GM12878 (cell line): ENCODE measurements around the gene MSANTD2. TPM values are rescaled to one million over a fixed set of nuclear protein-coding genes. Genes with fewer than 3 reads are reported as not detected.

Experiments
- PML ChIP-seq: IDR thresholded peaks from 2 replicates; pipeline ENCODE4 v1.6.1; 2012; ENCODE audit warnings: low read length, inconsistent platforms
- RBBP5 ChIP-seq: fragments of 200-600 bp; sonication (generic); conservative IDR thresholded peaks from 2 replicates; pipeline ENCODE4 v1.6.1; 2016
- ZNF384 ChIP-seq: IDR thresholded peaks from 2 replicates; pipeline ENCODE4 v1.6.1; 2012; ENCODE audit warnings: low read depth, mild to moderate bottlenecking, low read length, improper control_type of control experiment, borderline replicate concordance
- polyA plus RNA-seq, 11 experiments: library from polyadenylated mRNA; depleted of rRNA in 4 of 11; unstranded in 6 of 11; stranded (reverse) in 5 of 11; fragments of >200 nt; fragmentation: Nextera tagmentation in 4 of 11; fragmentation: Illumina TruSeq in 1 of 11; extraction: Ambion mirVana in 4 of 11; extraction: Trizol in 1 of 11; gene quantifications; 1 replicate in 1 of 11; 2 replicates in 10 of 11; pipeline versions ENCODE4 v1.2.1 to v1.2.3, GENCODE V29; 2011 to 2016; ENCODE audit warnings: inconsistent platforms in 2 of 11, missing spikeins in 2 of 11, low read depth in 1 of 11
- total RNA-seq, 4 experiments: library from RNA; depleted of rRNA in 3 of 4; stranded (reverse); fragments of >200 nt in 3 of 4; fragmentation: Illumina TruSeq in 1 of 4; extraction: Trizol in 1 of 4; gene quantifications; 2 replicates each; pipeline versions ENCODE4 v1.2.1 to v1.2.3, GENCODE V29; 2013 to 2021
- TF ChIP-seq, protein P1 (sequence below), 3 experiments: IDR thresholded peaks in 2 of 3; conservative IDR thresholded peaks in 1 of 3; 2 replicates each; pipeline ENCODE4 v1.5.1; 2011; ENCODE audit warnings: low read depth in 3 of 3, low read length in 3 of 3, mild to moderate bottlenecking in 3 of 3, control low read depth in 2 of 3, moderate library complexity in 2 of 3, inconsistent platforms in 1 of 3, mixed read lengths in 1 of 3; ENCODE audit not compliant: control insufficient read depth in 2 of 3, insufficient read depth in 1 of 3; ENCODE audit errors: extremely low read depth in 1 of 3
- TF ChIP-seq, protein P2 (sequence below): fragments of 450-650 bp; IDR thresholded peaks from 2 replicates; pipeline ENCODE4 v1.6.1; 2016; ENCODE audit warnings: mild to moderate bottlenecking, moderate library complexity, borderline replicate concordance
- TF ChIP-seq, protein P3 (sequence below): IDR thresholded peaks from 2 replicates; pipeline ENCODE4 v1.6.1; 2011; ENCODE audit warnings: low read depth, low read length, improper control_type of control experiment, borderline replicate concordance
- TF ChIP-seq, protein P4 (sequence below): fragments of 450-650 bp; IDR thresholded peaks from 2 replicates; pipeline ENCODE4 v1.6.1; 2017; ENCODE audit warnings: antibody characterized with exemption, mild to moderate bottlenecking, moderate library complexity

MSANTD2 gene
- total and polyA plus RNA-seq, 10 of the 15 experiments (the other 5 are each of a cell fraction or from before 2014, with no cell fraction given), result 3.0 to 12.4 (median 8.0) TPM

DNA sequence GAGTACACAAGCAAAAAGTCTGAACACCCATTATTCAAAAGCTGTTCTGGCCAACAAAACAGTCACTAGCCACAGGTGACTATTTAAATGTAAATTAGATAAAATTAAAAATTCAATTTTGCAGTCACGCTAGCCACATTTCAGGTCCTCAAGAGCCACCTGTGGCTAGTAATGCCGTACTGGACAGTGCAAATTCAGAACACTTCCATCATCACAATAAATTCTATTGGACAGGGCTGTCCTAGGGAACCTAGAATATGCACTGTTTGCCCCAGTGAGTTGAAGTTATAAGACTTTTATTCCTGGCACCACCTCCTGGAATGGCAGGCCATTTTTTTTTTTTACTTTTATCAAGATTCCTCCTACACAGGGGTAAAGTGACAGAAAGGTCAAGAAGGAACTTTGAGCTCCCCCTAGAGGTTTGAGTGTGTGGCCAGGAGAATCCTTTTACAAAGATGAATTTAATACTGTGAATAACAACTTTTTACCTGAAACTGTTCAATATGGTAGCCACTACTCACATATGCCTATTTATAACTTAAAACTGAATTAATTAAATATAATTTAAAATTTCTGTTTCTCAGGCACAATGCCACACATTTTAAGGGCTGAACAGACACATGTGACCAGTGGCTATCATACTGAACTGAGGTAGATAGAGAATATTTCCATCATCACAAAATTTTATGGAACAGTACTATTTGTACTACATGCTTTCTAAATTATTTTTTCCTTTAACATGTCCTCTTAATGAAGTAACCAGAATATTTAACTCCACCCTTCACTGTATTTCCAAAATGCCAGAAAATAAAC lies 6.5 kb downstream of the MSANTD2 start (continued):
- TF ChIP-seq, protein P1, sequence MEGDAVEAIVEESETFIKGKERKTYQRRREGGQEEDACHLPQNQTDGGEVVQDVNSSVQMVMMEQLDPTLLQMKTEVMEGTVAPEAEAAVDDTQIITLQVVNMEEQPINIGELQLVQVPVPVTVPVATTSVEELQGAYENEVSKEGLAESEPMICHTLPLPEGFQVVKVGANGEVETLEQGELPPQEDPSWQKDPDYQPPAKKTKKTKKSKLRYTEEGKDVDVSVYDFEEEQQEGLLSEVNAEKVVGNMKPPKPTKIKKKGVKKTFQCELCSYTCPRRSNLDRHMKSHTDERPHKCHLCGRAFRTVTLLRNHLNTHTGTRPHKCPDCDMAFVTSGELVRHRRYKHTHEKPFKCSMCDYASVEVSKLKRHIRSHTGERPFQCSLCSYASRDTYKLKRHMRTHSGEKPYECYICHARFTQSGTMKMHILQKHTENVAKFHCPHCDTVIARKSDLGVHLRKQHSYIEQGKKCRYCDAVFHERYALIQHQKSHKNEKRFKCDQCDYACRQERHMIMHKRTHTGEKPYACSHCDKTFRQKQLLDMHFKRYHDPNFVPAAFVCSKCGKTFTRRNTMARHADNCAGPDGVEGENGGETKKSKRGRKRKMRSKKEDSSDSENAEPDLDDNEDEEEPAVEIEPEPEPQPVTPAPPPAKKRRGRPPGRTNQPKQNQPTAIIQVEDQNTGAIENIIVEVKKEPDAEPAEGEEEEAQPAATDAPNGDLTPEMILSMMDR (IDR thresholded peaks at IDR 0.05 in 2 of 3, conservative IDR thresholded peaks at IDR 0.05 in 1 of 3; ENCODE audit: control insufficient read depth in 2 of 3, extremely low read depth in 1 of 3, insufficient read depth in 1 of 3, low read depth in 3 of 3, low read length in 3 of 3), result peak; percentile 65 to 72 (median 70)
- TF ChIP-seq RBBP5 (no peak), ZNF384 (peak; percentile 76), PML (no peak)
- TF ChIP-seq, protein P2, sequence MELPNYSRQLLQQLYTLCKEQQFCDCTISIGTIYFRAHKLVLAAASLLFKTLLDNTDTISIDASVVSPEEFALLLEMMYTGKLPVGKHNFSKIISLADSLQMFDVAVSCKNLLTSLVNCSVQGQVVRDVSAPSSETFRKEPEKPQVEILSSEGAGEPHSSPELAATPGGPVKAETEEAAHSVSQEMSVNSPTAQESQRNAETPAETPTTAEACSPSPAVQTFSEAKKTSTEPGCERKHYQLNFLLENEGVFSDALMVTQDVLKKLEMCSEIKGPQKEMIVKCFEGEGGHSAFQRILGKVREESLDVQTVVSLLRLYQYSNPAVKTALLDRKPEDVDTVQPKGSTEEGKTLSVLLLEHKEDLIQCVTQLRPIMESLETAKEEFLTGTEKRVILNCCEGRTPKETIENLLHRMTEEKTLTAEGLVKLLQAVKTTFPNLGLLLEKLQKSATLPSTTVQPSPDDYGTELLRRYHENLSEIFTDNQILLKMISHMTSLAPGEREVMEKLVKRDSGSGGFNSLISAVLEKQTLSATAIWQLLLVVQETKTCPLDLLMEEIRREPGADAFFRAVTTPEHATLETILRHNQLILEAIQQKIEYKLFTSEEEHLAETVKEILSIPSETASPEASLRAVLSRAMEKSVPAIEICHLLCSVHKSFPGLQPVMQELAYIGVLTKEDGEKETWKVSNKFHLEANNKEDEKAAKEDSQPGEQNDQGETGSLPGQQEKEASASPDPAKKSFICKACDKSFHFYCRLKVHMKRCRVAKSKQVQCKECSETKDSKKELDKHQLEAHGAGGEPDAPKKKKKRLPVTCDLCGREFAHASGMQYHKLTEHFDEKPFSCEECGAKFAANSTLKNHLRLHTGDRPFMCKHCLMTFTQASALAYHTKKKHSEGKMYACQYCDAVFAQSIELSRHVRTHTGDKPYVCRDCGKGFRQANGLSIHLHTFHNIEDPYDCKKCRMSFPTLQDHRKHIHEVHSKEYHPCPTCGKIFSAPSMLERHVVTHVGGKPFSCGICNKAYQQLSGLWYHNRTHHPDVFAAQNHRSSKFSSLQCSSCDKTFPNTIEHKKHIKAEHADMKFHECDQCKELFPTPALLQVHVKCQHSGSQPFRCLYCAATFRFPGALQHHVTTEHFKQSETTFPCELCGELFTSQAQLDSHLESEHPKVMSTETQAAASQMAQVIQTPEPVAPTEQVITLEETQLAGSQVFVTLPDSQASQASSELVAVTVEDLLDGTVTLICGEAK, result no peak
- TF ChIP-seq, protein P3, sequence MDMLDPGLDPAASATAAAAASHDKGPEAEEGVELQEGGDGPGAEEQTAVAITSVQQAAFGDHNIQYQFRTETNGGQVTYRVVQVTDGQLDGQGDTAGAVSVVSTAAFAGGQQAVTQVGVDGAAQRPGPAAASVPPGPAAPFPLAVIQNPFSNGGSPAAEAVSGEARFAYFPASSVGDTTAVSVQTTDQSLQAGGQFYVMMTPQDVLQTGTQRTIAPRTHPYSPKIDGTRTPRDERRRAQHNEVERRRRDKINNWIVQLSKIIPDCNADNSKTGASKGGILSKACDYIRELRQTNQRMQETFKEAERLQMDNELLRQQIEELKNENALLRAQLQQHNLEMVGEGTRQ, result no peak
- TF ChIP-seq, protein P4, sequence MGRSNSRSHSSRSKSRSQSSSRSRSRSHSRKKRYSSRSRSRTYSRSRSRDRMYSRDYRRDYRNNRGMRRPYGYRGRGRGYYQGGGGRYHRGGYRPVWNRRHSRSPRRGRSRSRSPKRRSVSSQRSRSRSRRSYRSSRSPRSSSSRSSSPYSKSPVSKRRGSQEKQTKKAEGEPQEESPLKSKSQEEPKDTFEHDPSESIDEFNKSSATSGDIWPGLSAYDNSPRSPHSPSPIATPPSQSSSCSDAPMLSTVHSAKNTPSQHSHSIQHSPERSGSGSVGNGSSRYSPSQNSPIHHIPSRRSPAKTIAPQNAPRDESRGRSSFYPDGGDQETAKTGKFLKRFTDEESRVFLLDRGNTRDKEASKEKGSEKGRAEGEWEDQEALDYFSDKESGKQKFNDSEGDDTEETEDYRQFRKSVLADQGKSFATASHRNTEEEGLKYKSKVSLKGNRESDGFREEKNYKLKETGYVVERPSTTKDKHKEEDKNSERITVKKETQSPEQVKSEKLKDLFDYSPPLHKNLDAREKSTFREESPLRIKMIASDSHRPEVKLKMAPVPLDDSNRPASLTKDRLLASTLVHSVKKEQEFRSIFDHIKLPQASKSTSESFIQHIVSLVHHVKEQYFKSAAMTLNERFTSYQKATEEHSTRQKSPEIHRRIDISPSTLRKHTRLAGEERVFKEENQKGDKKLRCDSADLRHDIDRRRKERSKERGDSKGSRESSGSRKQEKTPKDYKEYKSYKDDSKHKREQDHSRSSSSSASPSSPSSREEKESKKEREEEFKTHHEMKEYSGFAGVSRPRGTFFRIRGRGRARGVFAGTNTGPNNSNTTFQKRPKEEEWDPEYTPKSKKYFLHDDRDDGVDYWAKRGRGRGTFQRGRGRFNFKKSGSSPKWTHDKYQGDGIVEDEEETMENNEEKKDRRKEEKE, result no peak
- TF ChIP-seq, all 136 proteins: peak for 7
